Measurements from ENCODE around the gene RNF34. TPM values are rescaled to one million over a fixed set of nuclear protein-coding genes. Genes with fewer than 3 reads are reported as not detected.

RNF34 gene, protein sequence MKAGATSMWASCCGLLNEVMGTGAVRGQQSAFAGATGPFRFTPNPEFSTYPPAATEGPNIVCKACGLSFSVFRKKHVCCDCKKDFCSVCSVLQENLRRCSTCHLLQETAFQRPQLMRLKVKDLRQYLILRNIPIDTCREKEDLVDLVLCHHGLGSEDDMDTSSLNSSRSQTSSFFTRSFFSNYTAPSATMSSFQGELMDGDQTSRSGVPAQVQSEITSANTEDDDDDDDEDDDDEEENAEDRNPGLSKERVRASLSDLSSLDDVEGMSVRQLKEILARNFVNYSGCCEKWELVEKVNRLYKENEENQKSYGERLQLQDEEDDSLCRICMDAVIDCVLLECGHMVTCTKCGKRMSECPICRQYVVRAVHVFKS
- 47.7 TPM for polyA plus RNA-seq (2012; ENCODE audit: insufficient read length, low read depth)

DNA sequence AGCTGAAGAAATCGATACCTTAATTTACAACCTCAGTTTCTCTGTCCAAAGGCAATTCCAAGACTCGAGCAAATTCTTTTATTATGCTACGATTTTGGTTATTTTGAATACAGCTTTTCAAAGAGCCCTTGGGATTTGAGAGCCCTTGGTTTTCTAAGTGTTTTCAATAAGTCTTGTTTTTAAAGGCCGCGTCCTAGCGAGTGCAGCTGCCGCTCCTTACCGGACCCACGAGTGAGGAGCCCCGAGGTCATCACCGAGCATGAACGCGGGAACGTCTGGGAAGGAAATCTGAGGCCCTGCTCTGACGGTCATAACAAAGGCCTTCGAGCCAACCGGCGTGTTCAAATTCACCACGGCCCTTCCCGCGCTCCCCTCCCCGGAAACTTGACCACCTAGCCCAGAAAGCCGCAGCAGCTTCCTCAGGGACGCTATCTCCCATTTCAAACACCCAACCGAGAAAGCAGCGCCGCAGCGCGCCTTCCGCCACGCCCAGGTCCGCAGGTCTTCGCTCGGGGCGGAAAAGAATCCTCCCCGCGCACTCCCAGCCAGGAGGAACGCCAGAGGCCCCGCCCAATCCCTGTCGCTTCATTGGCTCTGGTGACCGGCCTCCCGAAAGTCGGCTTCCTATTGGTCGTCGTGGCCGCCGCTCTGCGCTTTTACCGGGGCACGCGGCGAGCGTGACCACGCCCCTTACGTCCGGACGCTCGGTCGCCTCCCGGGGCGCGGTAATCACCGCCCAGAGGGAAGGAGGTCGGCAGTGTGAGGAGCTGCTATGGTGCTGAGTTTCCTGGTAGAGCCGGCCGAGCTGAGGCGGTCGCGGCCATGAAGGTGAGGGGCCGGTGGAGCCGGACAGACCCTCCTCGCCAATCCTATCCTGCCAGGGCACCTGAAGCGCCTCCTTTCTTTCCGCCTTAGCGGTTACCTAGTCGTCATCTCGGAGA lies at the start of gene RNF34:
Gene RNF34 (plus strand): TSS at position 728 of the 941 bp plus-strand sequence. CDS start 95 bp downstream, at position 823.
- TF ChIP-seq SIN3A (IDR thresholded peaks at IDR 0.05; ENCODE audit: borderline replicate concordance, insufficient read depth, low read length) (0 out of 2 replicates have a peak, but pooled peaks have one; percentile 84), POLR2AphosphoS5 (IDR thresholded peaks at IDR 0.05; ENCODE audit: low read depth, low read length) (peak; percentile 98), FOXP2 (optimal IDR thresholded peaks at IDR 0.05; ENCODE audit: borderline replicate concordance, extremely low read depth, extremely low read length, insufficient read depth) (peak; percentile 76), TAF1 (IDR thresholded peaks at IDR 0.05; ENCODE audit: borderline replicate concordance, insufficient read depth, low read length) (peak; percentile 93)
- TF ChIP-seq, protein P1, sequence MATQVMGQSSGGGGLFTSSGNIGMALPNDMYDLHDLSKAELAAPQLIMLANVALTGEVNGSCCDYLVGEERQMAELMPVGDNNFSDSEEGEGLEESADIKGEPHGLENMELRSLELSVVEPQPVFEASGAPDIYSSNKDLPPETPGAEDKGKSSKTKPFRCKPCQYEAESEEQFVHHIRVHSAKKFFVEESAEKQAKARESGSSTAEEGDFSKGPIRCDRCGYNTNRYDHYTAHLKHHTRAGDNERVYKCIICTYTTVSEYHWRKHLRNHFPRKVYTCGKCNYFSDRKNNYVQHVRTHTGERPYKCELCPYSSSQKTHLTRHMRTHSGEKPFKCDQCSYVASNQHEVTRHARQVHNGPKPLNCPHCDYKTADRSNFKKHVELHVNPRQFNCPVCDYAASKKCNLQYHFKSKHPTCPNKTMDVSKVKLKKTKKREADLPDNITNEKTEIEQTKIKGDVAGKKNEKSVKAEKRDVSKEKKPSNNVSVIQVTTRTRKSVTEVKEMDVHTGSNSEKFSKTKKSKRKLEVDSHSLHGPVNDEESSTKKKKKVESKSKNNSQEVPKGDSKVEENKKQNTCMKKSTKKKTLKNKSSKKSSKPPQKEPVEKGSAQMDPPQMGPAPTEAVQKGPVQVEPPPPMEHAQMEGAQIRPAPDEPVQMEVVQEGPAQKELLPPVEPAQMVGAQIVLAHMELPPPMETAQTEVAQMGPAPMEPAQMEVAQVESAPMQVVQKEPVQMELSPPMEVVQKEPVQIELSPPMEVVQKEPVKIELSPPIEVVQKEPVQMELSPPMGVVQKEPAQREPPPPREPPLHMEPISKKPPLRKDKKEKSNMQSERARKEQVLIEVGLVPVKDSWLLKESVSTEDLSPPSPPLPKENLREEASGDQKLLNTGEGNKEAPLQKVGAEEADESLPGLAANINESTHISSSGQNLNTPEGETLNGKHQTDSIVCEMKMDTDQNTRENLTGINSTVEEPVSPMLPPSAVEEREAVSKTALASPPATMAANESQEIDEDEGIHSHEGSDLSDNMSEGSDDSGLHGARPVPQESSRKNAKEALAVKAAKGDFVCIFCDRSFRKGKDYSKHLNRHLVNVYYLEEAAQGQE (IDR thresholded peaks at IDR 0.05; ENCODE audit: insufficient read depth in 1 of 2, low read depth in 2 of 2, low read length in 2 of 2), result 0 out of 4 replicates have a peak, but pooled peaks of 1 of the 2 experiments have one; percentile 36

- TF ChIP-seq FOXP2 (optimal IDR thresholded peaks at IDR 0.05; ENCODE audit: borderline replicate concordance, extremely low read depth, extremely low read length, insufficient read depth) (peak; percentile 44), POLR2AphosphoS5 (IDR thresholded peaks at IDR 0.05; ENCODE audit: low read depth, low read length) (peak; percentile 80), SIN3A (IDR thresholded peaks at IDR 0.05; ENCODE audit: borderline replicate concordance, insufficient read depth, low read length) (no peak), TAF1 (IDR thresholded peaks at IDR 0.05; ENCODE audit: borderline replicate concordance, insufficient read depth, low read length) (peak; percentile 90; the same call in 1 of the 2 replicates)
- TF ChIP-seq, protein P1 (IDR thresholded peaks at IDR 0.05; ENCODE audit: insufficient read depth in 1 of 2, low read depth in 2 of 2, low read length in 2 of 2), result peak in 1 of 2 experiments; percentile 30; a peak in 1 of 4 replicates
Observed at GRCh38 chr12:121351820-121352681, 47.9 kb upstream of the RNF34 start, which contains the start of gene ANAPC5. ANAPC5 (minus strand) TSS chr12:121352411; CDS start chr12:121352340, 71 bp downstream.

- TF ChIP-seq FOXP2 (optimal IDR thresholded peaks at IDR 0.05; ENCODE audit: borderline replicate concordance, extremely low read depth, extremely low read length, insufficient read depth) (no peak), POLR2AphosphoS5 (IDR thresholded peaks at IDR 0.05; ENCODE audit: low read depth, low read length) (no peak), TAF1 (IDR thresholded peaks at IDR 0.05; ENCODE audit: borderline replicate concordance, insufficient read depth, low read length) (no peak), SIN3A (IDR thresholded peaks at IDR 0.05; ENCODE audit: borderline replicate concordance, insufficient read depth, low read length) (no peak)
- TF ChIP-seq, protein P1 (IDR thresholded peaks at IDR 0.05; ENCODE audit: insufficient read depth in 1 of 2, low read depth in 2 of 2, low read length in 2 of 2), result no peak
Observed at GRCh38 chr12:121352682-121353018, 47.3 kb upstream of the RNF34 start.

- TF ChIP-seq TAF1 (IDR thresholded peaks at IDR 0.05; ENCODE audit: borderline replicate concordance, insufficient read depth, low read length) (no peak), SIN3A (IDR thresholded peaks at IDR 0.05; ENCODE audit: borderline replicate concordance, insufficient read depth, low read length) (no peak), POLR2AphosphoS5 (IDR thresholded peaks at IDR 0.05; ENCODE audit: low read depth, low read length) (no peak), FOXP2 (optimal IDR thresholded peaks at IDR 0.05; ENCODE audit: borderline replicate concordance, extremely low read depth, extremely low read length, insufficient read depth) (no peak)
- TF ChIP-seq, protein P1 (IDR thresholded peaks at IDR 0.05; ENCODE audit: insufficient read depth in 1 of 2, low read depth in 2 of 2, low read length in 2 of 2), result no peak
Observed at GRCh38 chr12:121355818-121356217, 44.1 kb upstream of the RNF34 start.

Measured in PFSK-1 (cell line).